Measurements from ENCODE around the gene PSKH1.

Gene PSKH1

GRCh38 chr16:67892899-67893742 lies at the start of gene PSKH1:
TSS of gene PSKH1 (plus strand) at chr16:67893254. CDS start at chr16:67908750, 15,496 bp downstream.
- Histone ChIP-seq H3K36me3 (ENCODE audit: control insufficient read depth, insufficient read depth, low read length) (no peaks in the 10 kb centered on the region), H3K27ac (ENCODE audit: low read depth, low read length) (peak within 1 kb of the TSS; percentile 88), H3K9ac (ENCODE audit: low read length) (peak within 1 kb of the TSS; percentile 36), H3K27me3 (ENCODE audit: control insufficient read depth, insufficient read depth, low read length) (no peaks in the 10 kb centered on the region), H3K4me1 (ENCODE audit: control insufficient read depth, insufficient read depth, low read length) (peaks cover 11% of the 10 kb centered on the region), H3K4me3 (ENCODE audit: low read length) (peak within 1 kb of the TSS; percentile 81)

DNA sequence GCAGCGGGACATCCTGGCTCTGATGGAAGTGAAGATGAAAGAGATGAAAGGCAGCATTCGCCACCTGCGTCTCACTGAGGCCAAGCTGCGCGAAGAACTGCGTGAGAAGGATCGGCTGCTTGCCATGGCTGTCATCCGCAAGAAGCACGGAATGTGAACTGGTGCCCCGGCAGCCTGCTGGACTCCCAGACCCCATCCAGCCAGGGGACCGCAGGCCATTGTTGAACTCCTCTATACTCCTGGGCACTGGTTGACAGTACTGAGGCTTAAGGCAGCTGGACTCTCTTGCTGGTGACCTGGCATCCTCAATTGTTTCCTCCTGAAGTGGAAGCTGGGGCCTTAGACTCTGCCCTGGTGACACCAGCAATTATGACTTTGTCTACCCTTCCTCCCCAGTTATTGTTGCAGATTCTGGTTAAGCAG lies 49.7 kb upstream of the PSKH1 start:
- no peaks in the 10 kb centered on the region for H3K27me3 ChIP-seq (ENCODE audit: control insufficient read depth, insufficient read depth, low read length)
- H3K27ac ChIP-seq (ENCODE audit: low read depth, low read length), result peak overlapping the region; percentile 100
- no peaks in the 10 kb centered on the region for H3K36me3 ChIP-seq (ENCODE audit: control insufficient read depth, insufficient read depth, low read length)
- peak overlapping the region; percentile 98 for H3K4me3 ChIP-seq (ENCODE audit: low read length)
- peak overlapping the region; percentile 70 for H3K9ac ChIP-seq (ENCODE audit: low read length)
- peaks cover 41% of the 10 kb centered on the region for H3K4me1 ChIP-seq (ENCODE audit: control insufficient read depth, insufficient read depth, low read length)

DNA sequence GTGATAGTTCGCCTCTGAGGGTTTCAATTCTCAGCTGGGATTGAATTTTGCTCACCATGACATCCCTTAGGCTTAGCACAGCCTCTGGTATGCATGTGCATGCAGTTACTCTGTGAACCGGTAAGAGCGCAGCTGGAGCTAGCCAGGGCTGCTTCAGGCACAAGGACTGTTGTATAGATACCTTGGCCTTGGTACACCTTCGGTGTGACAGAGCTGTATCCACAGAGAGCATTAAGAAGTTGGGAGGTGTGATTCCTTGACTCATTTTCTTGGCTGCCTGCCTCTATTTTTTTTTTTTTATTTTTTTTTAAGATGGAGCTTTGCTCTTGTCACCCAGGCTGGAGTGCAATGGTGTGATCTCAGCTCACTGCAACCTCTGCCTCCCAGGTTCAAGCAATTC lies 48.6 kb upstream of the PSKH1 start:
- peaks cover 41% of the 10 kb centered on the region for H3K4me1 ChIP-seq (ENCODE audit: control insufficient read depth, insufficient read depth, low read length)
- peak overlapping the region; percentile 42 for H3K27ac ChIP-seq (ENCODE audit: low read depth, low read length)
- H3K9ac ChIP-seq (ENCODE audit: low read length), result peak overlapping the region; percentile 61
- H3K27me3 ChIP-seq (ENCODE audit: control insufficient read depth, insufficient read depth, low read length), result no peaks in the 10 kb centered on the region
- H3K4me3 ChIP-seq (ENCODE audit: low read length), result peak overlapping the region; percentile 46
- no peaks in the 10 kb centered on the region for H3K36me3 ChIP-seq (ENCODE audit: control insufficient read depth, insufficient read depth, low read length)

DNA sequence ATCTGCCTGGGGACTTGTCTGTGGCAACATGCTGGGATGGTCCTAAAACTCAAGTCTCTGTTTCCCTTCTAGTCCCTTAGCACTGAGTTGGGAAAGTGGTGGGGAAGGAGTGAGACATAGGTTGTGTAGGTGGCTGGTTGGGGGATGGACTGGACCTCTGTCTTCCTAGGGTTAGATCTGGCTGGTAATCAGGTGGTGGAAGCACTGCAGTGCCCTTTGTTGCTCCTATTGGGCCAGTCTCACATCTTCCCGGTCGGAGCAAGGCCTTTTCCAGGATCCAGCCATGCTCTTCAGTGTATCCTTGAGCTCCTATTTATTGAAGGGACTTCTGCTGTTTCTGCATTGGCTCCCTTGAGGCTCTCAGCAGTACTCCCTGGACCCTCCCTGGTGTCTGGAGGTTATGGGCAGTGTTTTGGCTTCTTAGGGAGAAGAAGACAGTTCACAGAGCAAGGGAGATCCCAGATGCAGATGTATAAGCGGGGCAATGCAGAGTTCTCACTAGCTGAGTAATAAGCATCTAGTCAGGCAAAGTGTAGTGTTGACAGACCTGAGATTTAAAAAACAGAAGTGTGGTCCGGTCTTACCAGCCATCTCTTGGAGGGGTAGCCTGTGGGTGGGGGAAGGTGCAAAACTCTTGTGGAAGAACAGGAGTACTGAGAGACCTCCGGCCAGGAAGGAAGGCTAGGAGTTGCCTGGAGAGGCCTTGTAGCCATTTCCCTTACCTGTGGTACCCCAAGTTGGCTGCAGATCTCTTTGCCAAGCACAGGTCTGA lies 47.6 kb upstream of the PSKH1 start:
- H3K4me3 ChIP-seq (ENCODE audit: low read length), result peak overlapping the region; percentile 91
- peak overlapping the region; percentile 96 for H3K27ac ChIP-seq (ENCODE audit: low read depth, low read length)

DNA sequence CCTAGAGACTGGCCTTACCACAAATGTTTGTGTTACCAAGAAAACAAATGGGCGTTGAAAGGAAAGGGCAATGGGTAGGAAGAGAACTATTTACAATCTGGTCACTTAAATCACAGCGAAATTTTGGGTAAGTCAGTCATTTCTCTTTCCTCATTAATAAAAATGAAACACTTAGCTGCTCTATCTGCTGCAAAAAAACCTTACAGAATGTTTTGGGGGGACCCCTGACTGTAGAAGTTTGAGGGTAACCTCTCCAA lies 47.1 kb upstream of the PSKH1 start:
- Histone ChIP-seq H3K27ac (ENCODE audit: low read depth, low read length) (peak overlapping the region; percentile 96), H3K9ac (ENCODE audit: low read length) (peak overlapping the region; percentile 81), H3K4me1 (ENCODE audit: control insufficient read depth, insufficient read depth, low read length) (peaks cover 41% of the 10 kb centered on the region)

More for the DNA sequence above, 47.6 kb upstream of the PSKH1 start:
- Histone ChIP-seq H3K36me3 (ENCODE audit: control insufficient read depth, insufficient read depth, low read length) (no peaks in the 10 kb centered on the region), H3K4me1 (ENCODE audit: control insufficient read depth, insufficient read depth, low read length) (peaks cover 41% of the 10 kb centered on the region), H3K9ac (ENCODE audit: low read length) (peak overlapping the region; percentile 73), H3K27me3 (ENCODE audit: control insufficient read depth, insufficient read depth, low read length) (no peaks in the 10 kb centered on the region)

GRCh38 chr16:67846320-67847063 lies 46.6 kb upstream of the PSKH1 start, which contains the start of gene NUTF2:
TSS of gene NUTF2 (plus strand) at chr16:67846933. CDS start at chr16:67865131, 18,198 bp downstream.
- Histone ChIP-seq H3K4me1 (ENCODE audit: control insufficient read depth, insufficient read depth, low read length) (peaks cover 38% of the 10 kb centered on the region), H3K9ac (ENCODE audit: low read length) (peak within 1 kb of the TSS; percentile 81), H3K27me3 (ENCODE audit: control insufficient read depth, insufficient read depth, low read length) (no peaks in the 10 kb centered on the region)

More for the DNA sequence above, 47.1 kb upstream of the PSKH1 start:
- Histone ChIP-seq H3K27me3 (ENCODE audit: control insufficient read depth, insufficient read depth, low read length) (no peaks in the 10 kb centered on the region), H3K36me3 (ENCODE audit: control insufficient read depth, insufficient read depth, low read length) (no peaks in the 10 kb centered on the region), H3K4me3 (ENCODE audit: low read length) (peak overlapping the region; percentile 91)

GRCh38 chr16:67847064-67847861 lies 45.8 kb upstream of the PSKH1 start, which contains the start of gene CENPT:
TSS of gene CENPT (minus strand) at chr16:67847693. CDS start at chr16:67833859, 13,834 bp downstream.
- no peaks in the 10 kb centered on the region for H3K36me3 ChIP-seq (ENCODE audit: control insufficient read depth, insufficient read depth, low read length)
- H3K27me3 ChIP-seq (ENCODE audit: control insufficient read depth, insufficient read depth, low read length), result no peaks in the 10 kb centered on the region
- H3K9ac ChIP-seq (ENCODE audit: low read length), result peak within 1 kb of the TSS; percentile 81
- H3K4me1 ChIP-seq (ENCODE audit: control insufficient read depth, insufficient read depth, low read length), result peaks cover 37% of the 10 kb centered on the region
- H3K4me3 ChIP-seq (ENCODE audit: low read length), result peak within 1 kb of the TSS; percentile 91
- H3K27ac ChIP-seq (ENCODE audit: low read depth, low read length), result peak within 1 kb of the TSS; percentile 96

More at GRCh38 chr16:67846320-67847063, 46.6 kb upstream of the PSKH1 start, which contains the start of gene NUTF2:
- Histone ChIP-seq H3K36me3 (ENCODE audit: control insufficient read depth, insufficient read depth, low read length) (no peaks in the 10 kb centered on the region), H3K4me3 (ENCODE audit: low read length) (peak within 1 kb of the TSS; percentile 91), H3K27ac (ENCODE audit: low read depth, low read length) (peak within 1 kb of the TSS; percentile 96)

DNA sequence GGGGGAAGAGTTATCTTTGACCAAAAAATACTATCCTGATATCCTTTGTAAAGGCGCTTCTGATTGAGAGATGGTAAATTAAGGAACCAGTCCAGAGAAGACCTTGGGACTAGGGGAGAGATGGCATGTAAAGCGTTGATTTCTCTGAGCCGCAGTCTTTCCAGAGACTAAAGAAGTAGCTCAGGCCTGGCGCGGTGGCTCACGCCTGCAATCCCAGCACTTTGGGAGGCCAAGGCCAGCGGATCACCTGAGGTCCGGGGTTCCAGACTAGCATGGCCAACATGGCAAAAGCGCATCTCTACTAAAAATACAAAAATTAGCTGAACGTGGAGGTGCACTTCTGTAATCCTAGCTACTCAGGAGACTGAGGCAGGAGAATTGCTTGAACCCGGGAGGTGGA lies 44.9 kb upstream of the PSKH1 start:
- H3K27me3 ChIP-seq (ENCODE audit: control insufficient read depth, insufficient read depth, low read length), result no peaks in the 10 kb centered on the region
- H3K4me3 ChIP-seq (ENCODE audit: low read length), result peak overlapping the region; percentile 91
- H3K4me1 ChIP-seq (ENCODE audit: control insufficient read depth, insufficient read depth, low read length), result peaks cover 34% of the 10 kb centered on the region
- no peak overlapping the region for H3K9ac ChIP-seq (ENCODE audit: low read length)
- H3K36me3 ChIP-seq (ENCODE audit: control insufficient read depth, insufficient read depth, low read length), result no peaks in the 10 kb centered on the region
- no peak overlapping the region for H3K27ac ChIP-seq (ENCODE audit: low read depth, low read length)

DNA sequence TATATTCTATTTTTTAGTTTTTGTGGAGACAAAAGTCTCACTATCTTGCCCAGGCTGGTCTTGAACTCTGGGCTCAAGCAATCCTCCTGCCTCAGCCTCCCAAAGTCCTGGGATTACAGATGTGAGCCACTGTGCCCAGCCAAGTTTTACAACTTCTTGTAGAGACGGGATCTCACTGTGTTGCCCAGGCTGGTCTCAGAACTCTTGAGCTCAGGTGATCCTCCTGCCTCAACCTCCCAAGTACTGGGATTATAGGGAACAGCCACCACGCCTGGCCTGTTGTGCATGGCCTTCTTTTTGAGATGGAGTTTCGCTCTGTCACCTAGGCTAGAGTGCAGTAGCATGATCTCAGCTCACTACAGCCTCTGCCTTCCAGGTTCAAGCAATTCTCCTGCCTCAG lies 39.4 kb upstream of the PSKH1 start:
- peaks cover 14% of the 10 kb centered on the region for H3K4me1 ChIP-seq (ENCODE audit: control insufficient read depth, insufficient read depth, low read length)
- H3K27ac ChIP-seq (ENCODE audit: low read depth, low read length), result no peak overlapping the region
- H3K4me3 ChIP-seq (ENCODE audit: low read length), result no peak overlapping the region

GRCh38 chr16:67855789-67856188 lies 37.3 kb upstream of the PSKH1 start:
- H3K36me3 ChIP-seq (ENCODE audit: control insufficient read depth, insufficient read depth, low read length), result peaks cover 3% of the 10 kb centered on the region
- H3K4me1 ChIP-seq (ENCODE audit: control insufficient read depth, insufficient read depth, low read length), result peaks cover 14% of the 10 kb centered on the region
- H3K27me3 ChIP-seq (ENCODE audit: control insufficient read depth, insufficient read depth, low read length), result no peaks in the 10 kb centered on the region
- H3K9ac ChIP-seq (ENCODE audit: low read length), result no peak overlapping the region
- H3K4me3 ChIP-seq (ENCODE audit: low read length), result no peak overlapping the region
- no peak overlapping the region for H3K27ac ChIP-seq (ENCODE audit: low read depth, low read length)

More for the DNA sequence above, 39.4 kb upstream of the PSKH1 start:
- Histone ChIP-seq H3K9ac (ENCODE audit: low read length) (no peak overlapping the region), H3K36me3 (ENCODE audit: control insufficient read depth, insufficient read depth, low read length) (no peaks in the 10 kb centered on the region), H3K27me3 (ENCODE audit: control insufficient read depth, insufficient read depth, low read length) (no peaks in the 10 kb centered on the region)

DNA sequence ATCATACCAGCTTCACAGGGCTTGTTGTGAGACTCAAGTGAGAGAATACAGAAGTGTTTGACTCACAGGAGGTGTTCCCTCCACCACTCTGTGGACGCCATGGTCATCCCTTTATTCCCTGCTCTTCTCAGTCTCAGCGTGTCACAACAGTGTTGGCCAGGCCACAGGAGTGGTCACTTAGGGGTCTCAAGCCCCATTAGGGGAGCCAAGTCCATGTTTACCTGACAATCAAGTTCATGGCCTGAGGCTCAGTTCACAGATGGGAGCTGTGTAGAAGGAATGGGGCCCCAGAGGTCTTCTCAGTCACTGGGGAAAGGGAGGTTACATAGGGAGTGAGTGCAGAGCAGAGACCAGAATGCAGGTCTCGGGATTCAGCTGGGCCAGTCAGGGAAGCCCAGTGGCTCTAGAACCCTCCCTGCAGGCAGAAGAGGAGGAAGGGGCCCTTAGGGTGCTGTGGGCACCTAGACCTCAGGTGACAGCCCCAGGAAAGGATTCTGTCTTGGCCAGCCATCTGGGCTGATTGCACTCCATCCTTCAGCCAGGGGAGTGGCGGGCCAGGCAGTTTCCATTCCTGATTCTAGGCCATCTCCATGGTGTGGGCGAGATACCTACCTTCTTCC lies 36.0 kb upstream of the PSKH1 start:
- Histone ChIP-seq H3K4me3 (ENCODE audit: low read length) (no peak overlapping the region), H3K9ac (ENCODE audit: low read length) (no peak overlapping the region), H3K27me3 (ENCODE audit: control insufficient read depth, insufficient read depth, low read length) (no peaks in the 10 kb centered on the region), H3K36me3 (ENCODE audit: control insufficient read depth, insufficient read depth, low read length) (peaks cover 3% of the 10 kb centered on the region), H3K27ac (ENCODE audit: low read depth, low read length) (peak overlapping the region; percentile 51), H3K4me1 (ENCODE audit: control insufficient read depth, insufficient read depth, low read length) (peaks cover 14% of the 10 kb centered on the region)
